Measurements from ENCODE around the gene SALL4.
"Not testable (repeated sequence)": the region's sequence is repeated elsewhere in the genome, so short reads cannot be mapped to it uniquely, and the experiment has no call there.

SALL4 gene

GRCh38 chr20:51802170-51802751, at the start of gene SALL4:
SALL4 (minus strand) TSS chr20:51802521; CDS start chr20:51802408, 113 bp downstream.
- no peak for DNase-seq

- DNase-seq = no peak
Measured at GRCh38 chr20:51848346-51848745, 46.0 kb upstream of the SALL4 start.

GRCh38 chr20:51840865-51841264, 38.5 kb upstream of the SALL4 start:
- no peak for DNase-seq

- no peak for DNase-seq
Measured at GRCh38 chr20:51837876-51838420, 35.6 kb upstream of the SALL4 start.

GRCh38 chr20:51837436-51837835, 35.1 kb upstream of the SALL4 start:
- DNase-seq = no peak

- no peak for DNase-seq
Measured at GRCh38 chr20:51833326-51833725, 31.0 kb upstream of the SALL4 start.

- no peak for DNase-seq
Measured at GRCh38 chr20:51832276-51832675, 30.0 kb upstream of the SALL4 start.

- DNase-seq = no peak
Measured at GRCh38 chr20:51831866-51832265, 29.5 kb upstream of the SALL4 start.

- DNase-seq = no peak
Measured at GRCh38 chr20:51830538-51830937, 28.2 kb upstream of the SALL4 start.

- no peak for DNase-seq
Measured at GRCh38 chr20:51828762-51829161, 26.4 kb upstream of the SALL4 start.

GRCh38 chr20:51826372-51826771, 24.1 kb upstream of the SALL4 start:
- DNase-seq = no peak

GRCh38 chr20:51818479-51819008, 16.2 kb upstream of the SALL4 start:
- DNase-seq = no peak

- not testable (repeated sequence) for DNase-seq
Measured at GRCh38 chr20:51816856-51817255, 14.5 kb upstream of the SALL4 start.

- no peak for DNase-seq
Measured at GRCh38 chr20:51815383-51816076, 13.2 kb upstream of the SALL4 start.

- no peak for DNase-seq
Measured at GRCh38 chr20:51812861-51813260, 10.5 kb upstream of the SALL4 start.

- DNase-seq = no peak
Measured at GRCh38 chr20:51811514-51812128, 9.3 kb upstream of the SALL4 start.

GRCh38 chr20:51811042-51811355, 8.7 kb upstream of the SALL4 start:
- DNase-seq = no peak

GRCh38 chr20:51810155-51811041, 8.1 kb upstream of the SALL4 start:
- DNase-seq = no peak

- no peak for DNase-seq
Measured at GRCh38 chr20:51807720-51808250, 5.5 kb upstream of the SALL4 start.

- no peak for DNase-seq
Measured at GRCh38 chr20:51804754-51805153, 2.4 kb upstream of the SALL4 start.

GRCh38 chr20:51803148-51803854, 980 bp upstream of the SALL4 start:
- no peak for DNase-seq

All from hypothalamus (tissue), 51 donors.